RWPE1 (cell line): ENCODE data around the gene FGF14.

ENCODE experiments used
- CTCF ChIA-PET: fragments of 350-600 bp; sonication (Branson Sonifier 250); formaldehyde crosslinking; extraction: SDS; loops from one replicate; lab custom pipeline; 2021; lab: Yijun Ruan, JAX
- POLR2A ChIA-PET: fragments of 400-600 bp; formaldehyde crosslinking; extraction: SDS; loops from one replicate; lab custom pipeline; 2020; ENCODE audit warnings: antibody characterized with exemption; ENCODE audit not compliant: low non-redundant PET; lab: Yijun Ruan, JAX
- DNase-seq: peaks from one replicate; pipeline ENCODE4 v3.0.0; 2012; ENCODE audit warnings: low spot score
- H3K27ac ChIP-seq: fragments of 450-650 bp; 2 replicates; pipeline ENCODE4 v1.5.1; 2017
- TF ChIP-seq, protein P1 (sequence below): fragments of 450-650 bp; conservative IDR thresholded peaks from 2 replicates; pipeline ENCODE4 v1.5.1; 2017; ENCODE audit warnings: low read depth, mild to moderate bottlenecking

FGF14 gene

GRCh38 chr13:102187313-102187712, 214.5 kb downstream of the FGF14 start:
- POLR2A ChIA-PET = no interaction called here

GRCh38 chr13:102185375-102185984, 216.4 kb downstream of the FGF14 start:
- H3K27ac ChIP-seq = no peak overlapping the region
- DNase-seq = no peak
- TF ChIP-seq, protein P1, sequence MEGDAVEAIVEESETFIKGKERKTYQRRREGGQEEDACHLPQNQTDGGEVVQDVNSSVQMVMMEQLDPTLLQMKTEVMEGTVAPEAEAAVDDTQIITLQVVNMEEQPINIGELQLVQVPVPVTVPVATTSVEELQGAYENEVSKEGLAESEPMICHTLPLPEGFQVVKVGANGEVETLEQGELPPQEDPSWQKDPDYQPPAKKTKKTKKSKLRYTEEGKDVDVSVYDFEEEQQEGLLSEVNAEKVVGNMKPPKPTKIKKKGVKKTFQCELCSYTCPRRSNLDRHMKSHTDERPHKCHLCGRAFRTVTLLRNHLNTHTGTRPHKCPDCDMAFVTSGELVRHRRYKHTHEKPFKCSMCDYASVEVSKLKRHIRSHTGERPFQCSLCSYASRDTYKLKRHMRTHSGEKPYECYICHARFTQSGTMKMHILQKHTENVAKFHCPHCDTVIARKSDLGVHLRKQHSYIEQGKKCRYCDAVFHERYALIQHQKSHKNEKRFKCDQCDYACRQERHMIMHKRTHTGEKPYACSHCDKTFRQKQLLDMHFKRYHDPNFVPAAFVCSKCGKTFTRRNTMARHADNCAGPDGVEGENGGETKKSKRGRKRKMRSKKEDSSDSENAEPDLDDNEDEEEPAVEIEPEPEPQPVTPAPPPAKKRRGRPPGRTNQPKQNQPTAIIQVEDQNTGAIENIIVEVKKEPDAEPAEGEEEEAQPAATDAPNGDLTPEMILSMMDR = no peak
- POLR2A ChIA-PET = no interaction called here
- CTCF ChIA-PET = no interaction called here

More at GRCh38 chr13:102187313-102187712, 214.5 kb downstream of the FGF14 start:
- TF ChIP-seq, protein P1 = no peak
- H3K27ac ChIP-seq = no peak overlapping the region
- CTCF ChIA-PET = no interaction called here
- no peak for DNase-seq

GRCh38 chr13:102183509-102184182, 218.2 kb downstream of the FGF14 start:
- no peak overlapping the region for H3K27ac ChIP-seq
- TF ChIP-seq, protein P1 = no peak
- ChIA-PET POLR2A (no interaction called here), CTCF (interaction anchor here (0.7 kb wide), 2 partner anchors 91 to 141 kb away, joined by 3 to 4 read pairs; no protein-coding TSS in a partner anchor)
- no peak for DNase-seq

GRCh38 chr13:102182170-102182569, 219.7 kb downstream of the FGF14 start:
- CTCF ChIA-PET = no interaction called here
- no peak overlapping the region for H3K27ac ChIP-seq
- POLR2A ChIA-PET = no interaction called here
- no peak for DNase-seq
- TF ChIP-seq, protein P1 = no peak

DNA sequence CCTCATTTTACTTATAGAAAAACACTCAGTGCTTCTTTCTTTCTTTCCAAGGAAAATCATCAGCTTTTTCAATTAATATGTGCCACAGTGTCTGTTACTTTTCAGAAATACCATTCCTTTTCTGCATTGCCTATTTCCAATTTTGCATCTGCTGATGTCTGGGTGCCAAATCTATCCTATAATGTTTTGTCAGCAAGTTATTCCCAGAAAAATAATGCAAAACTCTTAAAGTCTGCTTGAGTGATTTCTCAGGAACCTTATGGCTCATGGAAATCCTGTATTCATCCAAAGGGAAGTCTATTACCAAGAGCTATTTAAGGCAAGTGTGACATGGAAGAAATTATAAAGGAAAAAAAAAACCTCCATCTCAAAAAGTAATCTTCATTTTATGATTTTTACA, 224.4 kb downstream of the FGF14 start:
- CTCF ChIA-PET = interaction anchor here (0.6 kb wide), 1 partner anchor 18 kb away, joined by 5 read pairs; no protein-coding TSS in a partner anchor
- POLR2A ChIA-PET = no interaction called here
- no peak for DNase-seq
- H3K27ac ChIP-seq = no peak overlapping the region
- TF ChIP-seq, protein P1 = no peak

GRCh38 chr13:102176846-102177245, 225.0 kb downstream of the FGF14 start:
- H3K27ac ChIP-seq = no peak overlapping the region
- TF ChIP-seq, protein P1 = no peak
- ChIA-PET CTCF (no interaction called here), POLR2A (no interaction called here)
- DNase-seq = no peak
